CD4-positive, alpha-beta T cell treated with Interleukin-2 at 100 ng/mL for 4 hours (primary cell): ENCODE measurements around the gene MST1R.

ENCODE experiments used
- DNase-seq: peaks from one replicate; pipeline ENCODE4 v3.0.0-alpha.2; 2020; ENCODE audit warnings: low spot score

MST1R gene

DNA sequence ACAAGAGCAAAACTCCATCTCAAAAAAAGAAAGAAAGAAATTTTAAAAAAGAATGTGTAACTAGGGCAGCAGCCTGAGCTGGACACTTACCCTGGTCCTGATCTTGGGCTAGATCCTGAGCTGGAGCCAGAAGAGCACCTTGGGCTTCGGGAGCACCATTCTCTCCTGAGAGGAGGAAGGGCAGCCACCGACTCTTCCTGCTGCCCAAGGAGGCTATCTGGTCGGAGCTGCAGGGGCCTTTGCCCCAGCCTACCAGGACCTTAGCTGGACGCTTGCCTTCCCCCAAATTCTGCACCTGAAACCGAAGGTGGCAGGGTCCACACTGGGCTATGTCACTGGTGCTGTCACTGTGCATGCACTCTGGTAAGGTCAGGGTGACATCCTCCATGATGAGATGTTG lies 27.1 kb downstream of the MST1R start:
- DNase-seq = no peak

DNA sequence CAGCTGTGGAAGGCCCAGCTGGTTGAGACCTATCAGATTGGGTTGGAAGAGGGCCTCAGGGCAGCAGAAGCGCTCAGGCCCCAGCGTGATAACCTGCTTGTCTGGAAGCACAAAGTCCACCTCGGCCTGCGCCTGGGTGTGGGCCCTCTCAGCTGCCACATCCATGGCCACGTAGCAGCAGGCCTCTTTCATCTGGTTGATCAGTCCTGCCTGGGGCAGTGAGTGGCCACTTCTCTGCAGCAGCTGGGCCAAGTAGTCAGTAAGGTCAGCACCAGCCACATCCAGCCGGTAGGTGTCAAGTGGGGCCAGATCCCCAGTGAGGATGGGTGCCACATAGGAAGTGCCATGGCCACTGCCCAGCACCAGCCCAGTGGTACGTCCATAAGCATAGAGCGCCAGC lies 30.1 kb downstream of the MST1R start:
- no peak for DNase-seq

DNA sequence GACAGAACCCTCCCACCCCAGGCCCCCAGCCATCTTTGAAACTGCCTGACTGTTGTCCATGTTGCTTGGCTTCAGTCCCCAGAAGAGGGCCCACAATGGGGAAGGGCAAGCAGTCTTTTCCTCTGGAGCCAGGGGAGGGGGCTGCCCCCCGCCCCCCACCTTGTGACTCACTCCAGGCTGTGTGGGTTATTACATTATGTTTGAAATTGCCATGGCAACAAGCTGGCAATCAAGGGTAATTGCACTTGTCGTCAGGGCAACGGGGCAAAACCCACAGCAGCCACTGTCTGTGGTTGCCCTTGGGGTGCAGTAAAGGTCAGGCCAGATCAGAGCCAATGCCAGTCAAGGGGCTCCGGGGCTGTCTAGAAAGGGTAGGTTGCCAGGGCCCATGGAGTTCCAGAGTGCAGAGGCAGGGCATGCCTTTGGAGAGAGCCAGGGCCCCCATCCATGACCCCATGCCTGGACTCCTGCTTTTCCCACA lies 30.8 kb downstream of the MST1R start:
- DNase-seq = peak; percentile 53

DNA sequence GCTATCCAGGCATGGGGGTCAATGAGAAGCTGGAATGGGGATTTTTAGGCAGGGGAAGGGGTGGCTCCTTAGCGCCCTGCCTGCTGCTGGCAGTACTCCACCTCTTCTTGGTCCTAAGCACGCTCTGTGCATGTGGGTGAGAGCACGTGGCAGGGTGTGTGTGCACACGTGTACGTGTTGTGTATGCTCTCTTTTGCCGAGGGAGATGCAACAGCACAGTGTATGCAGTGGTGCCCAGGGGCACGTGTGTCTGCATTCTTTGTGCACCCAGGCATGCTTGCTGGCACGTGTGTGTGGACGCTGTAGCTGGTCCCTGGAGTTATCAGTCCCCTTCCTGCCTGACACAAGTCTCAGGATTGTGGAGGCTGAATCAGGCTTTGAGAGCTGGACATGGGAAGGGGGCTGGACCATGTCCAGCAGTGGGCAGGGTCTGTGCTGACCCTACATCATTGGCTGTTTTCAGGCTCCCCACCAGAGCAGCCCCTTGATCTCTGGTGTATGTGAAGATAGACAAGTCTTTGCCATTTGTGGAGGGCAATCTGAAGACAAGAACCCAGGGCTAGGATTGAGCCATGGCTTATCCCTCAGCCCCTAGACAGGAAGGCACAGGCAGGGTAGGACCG lies 32.0 kb downstream of the MST1R start:
- DNase-seq = no peak

DNA sequence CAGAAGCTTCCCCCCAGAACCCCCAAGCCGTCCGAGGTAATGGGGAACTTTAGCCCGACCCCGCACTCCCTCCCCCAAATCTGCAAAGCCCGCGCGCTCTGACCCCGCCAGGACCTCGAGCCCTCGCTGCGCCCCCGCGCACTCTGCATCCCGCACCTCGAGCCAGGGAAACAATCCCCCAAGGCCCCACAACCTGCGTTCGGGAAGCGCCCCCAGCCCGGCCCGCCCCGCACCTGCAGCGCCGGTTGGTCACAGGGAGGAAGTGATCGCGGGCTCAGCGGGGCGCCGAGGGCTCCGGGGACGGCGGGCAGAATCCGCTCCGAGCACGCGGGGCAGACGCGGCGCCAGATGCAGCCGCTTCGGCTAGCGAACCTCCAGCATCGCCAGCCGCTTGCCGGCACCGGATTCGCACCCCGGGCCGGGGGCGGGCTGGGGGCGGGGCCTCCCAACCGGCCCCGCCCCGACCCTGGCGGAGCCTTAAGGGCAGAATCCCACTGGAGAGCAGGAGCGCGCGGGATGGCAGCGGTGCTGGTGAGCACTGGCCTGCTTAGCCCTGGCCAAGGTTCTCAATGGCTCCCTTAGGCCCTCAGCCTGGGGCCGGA lies 34.0 kb downstream of the MST1R start, which contains the start of gene CAMKV:
TSS of gene CAMKV (minus strand) at position 382 of the 602 bp plus-strand sequence. CDS start 7,518 bp downstream, outside the sequence.
- DNase-seq = peak; percentile 6

DNA sequence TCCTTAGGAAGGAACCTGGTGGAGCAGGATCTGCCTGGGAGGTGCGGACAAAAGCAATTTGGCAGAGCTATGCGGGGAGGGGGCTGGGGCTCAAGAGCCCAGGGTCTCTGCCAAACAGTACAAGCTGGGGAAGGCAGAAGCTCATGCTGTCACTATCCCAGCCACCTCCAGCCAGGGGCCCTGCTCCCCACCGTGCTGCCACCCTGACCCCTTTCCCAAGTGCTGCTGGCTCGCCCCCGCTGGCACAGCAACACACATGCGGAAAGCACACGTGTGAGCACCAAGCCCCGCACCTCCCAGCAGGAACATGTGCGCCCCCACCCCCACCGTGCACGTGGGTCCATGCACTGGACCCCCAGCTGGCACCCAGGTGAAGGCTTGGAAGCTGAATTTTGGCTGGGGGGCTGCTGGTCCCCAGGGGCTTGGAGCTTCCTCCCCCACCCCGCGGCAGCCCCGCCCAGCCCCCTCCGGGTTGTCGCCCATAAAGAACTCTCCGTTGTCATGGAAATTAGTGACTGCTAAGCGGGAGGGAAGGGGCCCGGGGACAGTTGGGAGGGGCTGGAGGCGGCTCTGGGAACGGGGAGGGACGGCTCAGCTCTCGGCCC lies 34.7 kb downstream of the MST1R start:
- no peak for DNase-seq

DNA sequence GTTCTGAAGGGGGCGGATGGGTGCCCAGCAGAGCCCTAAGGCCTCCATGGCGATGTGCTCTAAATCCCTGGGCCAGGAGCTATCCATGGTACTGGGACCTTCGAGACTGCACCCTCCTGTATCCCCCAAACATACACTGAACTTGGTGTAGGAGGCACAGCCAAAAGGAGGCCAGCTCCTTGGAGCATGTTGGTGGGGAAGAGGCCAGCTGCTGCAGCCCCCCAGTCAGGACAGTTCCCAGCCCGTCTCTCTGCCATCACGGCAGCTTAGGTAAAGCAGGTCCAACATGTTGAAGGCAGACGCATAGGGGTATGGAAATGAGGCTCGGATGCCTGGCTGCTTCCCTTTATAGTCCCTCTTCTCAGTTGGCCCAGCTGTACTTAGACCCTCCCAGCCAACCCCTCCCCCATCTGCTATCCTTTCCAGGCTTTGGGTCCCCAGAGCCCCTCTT lies 35.8 kb downstream of the MST1R start:
- no peak for DNase-seq

DNA sequence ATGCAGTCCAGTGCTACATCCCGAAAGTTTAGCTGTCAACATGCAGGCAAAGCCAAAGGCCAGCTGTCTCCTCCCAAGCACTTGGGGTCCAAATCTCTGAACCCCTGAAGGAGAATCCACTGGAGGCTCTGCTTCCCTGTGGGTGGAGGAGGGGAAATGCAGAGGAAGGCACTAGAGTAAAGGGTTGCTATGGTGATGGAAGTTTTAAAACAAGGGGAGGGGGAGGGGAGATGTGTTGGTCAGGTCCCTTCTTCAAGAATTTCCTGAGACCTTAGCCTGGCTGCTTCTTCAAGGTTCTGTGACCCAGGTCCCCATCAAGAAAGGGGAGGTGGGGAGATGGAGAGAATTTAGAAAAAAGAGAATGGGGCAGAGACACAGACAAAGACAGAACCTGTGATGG lies 36.3 kb downstream of the MST1R start:
- no peak for DNase-seq

DNA sequence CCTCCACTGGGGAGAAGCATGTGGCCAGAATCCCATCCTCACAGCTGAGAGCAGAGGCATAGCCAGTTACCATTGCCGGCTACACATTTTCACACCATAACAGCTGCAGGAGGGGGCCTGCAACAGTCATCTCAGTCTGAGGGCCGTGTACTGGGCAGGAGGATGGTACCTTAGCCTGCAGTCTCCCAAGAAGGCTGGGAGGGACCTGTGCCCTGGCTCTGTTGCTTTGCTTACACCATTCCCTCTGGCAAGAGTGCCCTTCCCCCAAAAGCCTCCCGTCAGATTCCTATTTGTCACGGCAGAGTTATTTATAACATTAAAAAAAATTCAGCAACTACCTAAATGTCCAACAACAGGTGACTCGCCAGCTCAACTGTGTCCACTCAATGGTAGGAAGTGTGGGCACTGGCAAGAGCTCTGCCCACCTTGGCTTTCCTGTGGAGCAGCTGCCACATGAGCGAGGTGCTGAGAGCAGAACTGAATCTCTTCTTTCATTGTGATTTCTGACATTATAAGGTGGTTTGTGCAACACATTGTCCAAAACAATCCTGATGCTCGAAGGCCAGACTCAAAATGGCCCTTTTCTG lies 38.4 kb downstream of the MST1R start:
- DNase-seq = no peak

DNA sequence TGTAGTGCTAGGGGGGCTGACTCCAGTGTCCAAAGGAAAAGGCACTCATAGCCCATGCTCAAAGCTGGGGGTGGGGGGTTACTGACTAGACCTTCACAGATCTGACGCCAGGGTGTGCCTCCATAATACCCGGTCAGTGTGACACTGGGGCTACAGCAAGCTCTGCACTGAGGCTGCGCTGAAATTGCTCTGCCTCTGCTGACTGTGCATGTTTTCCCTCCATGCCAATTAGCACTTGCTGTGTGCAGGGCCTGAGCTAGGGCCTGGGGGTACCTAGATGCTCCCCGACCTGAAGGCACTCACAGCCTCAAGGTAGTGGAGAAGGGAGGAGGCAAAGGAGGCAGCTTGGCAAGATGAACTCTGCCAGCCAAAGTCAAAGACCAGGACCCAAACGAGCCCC lies 39.2 kb downstream of the MST1R start:
- no peak for DNase-seq

DNA sequence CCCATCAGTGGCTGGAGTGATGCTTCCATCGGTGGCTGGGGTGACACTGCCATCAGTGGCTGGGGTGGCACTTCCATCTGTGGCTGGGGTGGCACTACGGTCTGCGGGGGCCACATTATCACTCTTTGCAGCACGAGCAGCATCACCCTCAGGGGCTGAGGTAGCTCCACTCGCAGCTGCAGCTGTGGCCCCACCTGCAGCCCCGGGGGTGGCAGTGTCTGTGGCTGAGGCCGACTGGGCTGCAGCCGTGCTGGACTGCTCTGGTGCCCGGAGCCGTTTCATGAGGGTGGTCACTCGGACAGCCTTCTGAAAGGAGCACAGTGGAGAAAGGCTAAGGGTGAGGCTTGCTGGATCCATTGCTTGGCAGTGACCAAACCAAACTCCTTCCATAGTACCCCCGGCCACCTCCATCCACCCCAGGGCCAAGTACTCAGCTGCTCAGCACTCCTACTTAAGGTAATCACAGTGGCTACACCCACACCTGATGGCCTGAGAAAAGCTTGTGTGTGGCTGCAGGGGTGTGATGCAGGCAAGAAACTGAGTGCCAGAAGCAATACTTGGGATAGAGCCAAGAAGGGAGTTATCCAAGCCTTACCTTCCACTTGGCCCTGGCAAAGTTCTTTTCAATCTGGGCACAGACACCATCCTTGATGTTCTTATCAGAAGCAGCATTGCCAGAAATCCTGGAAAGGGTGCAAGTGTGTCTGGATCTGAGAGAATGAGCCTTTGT lies 43.9 kb downstream of the MST1R start:
- no peak for DNase-seq

DNA sequence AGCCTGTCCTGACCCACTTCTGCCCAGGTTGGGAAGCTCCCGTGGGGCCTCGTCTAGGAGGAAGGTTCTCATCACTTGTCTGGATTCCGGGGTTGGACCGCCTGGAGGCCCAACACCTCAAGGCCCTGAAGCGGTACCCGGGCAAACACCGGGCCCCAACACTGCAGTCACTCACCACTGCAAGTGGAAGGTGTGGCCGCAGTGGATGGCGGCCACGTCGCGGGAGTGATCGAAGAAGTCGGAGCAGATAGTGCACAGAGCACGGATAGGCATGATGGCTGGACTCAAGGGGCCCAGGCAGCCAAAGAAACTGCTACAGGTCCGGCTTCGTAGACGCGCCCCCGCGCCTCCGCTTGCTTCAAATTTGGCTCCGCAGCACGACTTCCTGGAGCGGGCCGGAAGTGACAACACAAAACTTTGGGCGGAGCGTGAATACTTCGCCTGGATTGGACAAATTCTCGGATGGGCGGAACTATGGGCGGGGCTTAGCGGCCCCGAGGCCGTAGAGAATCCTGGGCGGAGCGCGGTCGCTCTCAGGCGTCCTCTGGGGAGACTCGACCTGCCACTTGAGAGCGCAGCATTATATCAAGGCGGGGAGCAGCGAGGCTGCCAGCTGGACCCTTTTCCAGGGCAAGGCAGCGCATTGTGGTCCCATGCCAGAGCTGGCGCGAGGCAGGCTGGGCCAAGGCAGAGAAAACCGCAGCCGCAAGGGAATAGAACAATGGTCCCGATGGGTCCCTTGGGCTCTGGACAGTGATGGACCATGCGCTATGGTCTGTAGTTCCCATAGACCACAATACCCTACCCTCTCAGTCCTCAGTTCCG lies 47.3 kb downstream of the MST1R start, which contains the start of gene TRAIP:
TSS of gene TRAIP (minus strand) at position 384 of the 825 bp plus-strand sequence. CDS start at position 273, 111 bp downstream.
- DNase-seq = peak; percentile 95

DNA sequence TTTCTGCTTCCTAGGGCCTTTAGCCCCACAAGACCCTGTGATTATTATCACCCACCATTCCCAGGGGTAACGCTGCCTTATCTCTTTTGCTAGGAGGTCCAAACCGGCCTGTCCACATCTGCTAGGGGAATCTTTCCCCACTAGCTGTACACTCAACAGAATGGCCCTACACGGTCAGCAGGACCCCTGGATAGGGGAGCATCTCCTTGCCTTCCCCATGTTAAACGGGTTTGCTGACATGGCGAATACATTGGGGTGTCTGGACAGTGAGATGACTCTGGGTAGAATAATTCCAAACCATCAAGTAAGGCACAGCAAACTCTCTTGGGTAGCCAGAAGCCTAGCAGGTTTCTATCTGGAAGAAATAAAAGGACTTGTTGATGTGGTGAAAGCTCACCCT lies 48.0 kb downstream of the MST1R start:
- no peak for DNase-seq

DNA sequence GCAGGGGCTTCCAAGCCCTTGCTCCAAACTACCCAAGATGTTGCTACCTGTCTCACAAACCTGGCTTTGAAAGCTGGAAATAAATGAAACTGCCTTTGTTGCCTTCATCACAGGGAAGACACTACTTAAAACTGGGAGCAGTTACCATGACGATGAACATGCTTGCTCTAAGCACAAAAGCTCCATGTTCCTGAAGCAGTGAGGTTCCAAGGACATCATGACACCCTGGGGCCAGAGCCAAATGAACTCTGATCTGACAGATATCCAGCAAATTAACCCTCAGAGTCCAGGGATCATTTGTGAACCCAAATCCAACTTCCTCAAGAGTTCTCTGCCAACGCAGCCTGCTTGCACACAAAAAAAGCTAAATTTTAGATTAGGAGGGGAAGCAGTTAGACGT lies 58.0 kb downstream of the MST1R start:
- DNase-seq = no peak

DNA sequence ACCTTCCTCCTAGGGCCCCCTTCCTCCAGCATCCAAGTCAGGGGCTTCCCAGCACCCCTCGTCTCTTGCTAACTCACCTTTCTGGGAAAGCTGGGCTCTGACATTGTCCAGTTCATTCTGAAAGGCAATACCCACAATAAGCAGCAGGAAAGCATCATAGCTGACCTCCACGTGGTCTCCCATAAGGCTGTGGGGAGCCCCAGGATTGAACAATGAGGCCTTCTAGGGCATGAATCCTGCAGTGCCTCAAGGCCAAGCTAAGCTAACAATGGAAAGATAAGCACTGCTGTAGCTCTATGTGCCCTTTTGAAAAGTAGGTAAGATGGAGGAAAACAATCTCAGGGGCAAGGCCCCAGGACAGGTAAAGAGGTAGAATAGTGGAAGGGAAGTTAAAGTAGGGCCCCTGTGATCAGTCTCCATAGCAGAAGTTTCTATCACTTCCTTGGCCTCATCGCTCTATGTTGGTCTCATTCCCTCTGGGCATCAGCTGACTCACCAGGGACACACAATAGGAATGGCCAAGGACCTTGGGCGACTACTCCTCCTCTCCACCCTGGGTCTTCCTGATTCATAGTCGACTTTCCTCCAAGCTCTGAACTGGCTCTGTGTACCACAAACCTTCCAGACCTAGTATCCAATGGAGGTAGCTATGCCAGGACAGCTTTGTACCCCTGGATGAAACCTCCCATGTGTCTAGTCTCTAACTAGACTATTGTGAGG lies 59.0 kb downstream of the MST1R start:
- DNase-seq = no peak

DNA sequence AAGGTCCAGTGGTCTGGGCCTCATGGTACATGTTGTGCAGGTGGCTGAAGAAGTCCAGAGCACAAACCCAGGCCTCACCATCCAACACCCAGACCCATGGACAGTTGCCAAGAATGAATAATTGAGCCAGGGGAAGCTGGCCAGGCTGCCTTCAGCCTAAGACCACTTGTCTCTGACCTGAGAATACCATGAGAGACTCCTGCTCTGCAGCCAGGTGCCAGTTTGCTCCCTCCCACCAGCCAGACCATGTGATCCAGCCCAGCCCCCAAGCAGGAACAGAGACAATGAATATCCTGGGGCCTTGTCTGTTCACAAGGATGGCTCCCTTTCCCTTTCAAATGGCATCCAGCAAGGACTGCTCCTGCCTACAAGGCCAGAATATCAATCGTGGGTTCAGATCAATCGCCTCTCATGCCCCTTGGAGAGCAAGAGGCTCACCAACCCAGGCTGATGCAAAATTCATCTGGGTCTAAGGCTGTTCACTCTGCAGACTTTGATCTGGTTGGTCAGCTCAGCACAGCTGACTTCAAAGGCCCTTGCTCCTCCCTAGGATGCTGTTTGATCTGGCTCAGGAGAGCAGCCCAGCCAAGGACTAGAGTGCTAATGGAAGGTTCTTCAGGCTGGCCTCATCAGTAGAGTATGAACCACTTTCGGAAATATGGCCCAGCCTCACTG lies 60.7 kb downstream of the MST1R start:
- DNase-seq = no peak

DNA sequence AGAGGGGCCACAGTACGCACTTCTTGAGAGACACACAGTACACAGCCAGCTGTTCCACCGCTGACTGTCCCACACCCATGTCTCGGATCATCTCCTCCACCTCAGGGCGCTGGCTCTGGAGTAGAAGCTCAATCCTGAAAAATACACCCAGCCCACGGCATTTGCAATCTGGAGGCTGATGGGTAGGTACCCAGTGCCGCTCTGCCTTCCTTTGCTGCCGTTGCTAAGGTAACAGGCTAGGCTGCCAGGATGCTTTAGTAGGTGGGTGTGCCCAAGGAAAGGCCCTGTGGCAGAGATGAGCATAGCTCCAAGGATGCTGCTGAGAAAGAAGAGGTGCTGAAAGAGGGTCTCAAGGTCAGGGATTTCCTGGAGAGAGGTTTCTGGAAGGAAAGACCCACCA lies 61.9 kb downstream of the MST1R start:
- no peak for DNase-seq

DNA sequence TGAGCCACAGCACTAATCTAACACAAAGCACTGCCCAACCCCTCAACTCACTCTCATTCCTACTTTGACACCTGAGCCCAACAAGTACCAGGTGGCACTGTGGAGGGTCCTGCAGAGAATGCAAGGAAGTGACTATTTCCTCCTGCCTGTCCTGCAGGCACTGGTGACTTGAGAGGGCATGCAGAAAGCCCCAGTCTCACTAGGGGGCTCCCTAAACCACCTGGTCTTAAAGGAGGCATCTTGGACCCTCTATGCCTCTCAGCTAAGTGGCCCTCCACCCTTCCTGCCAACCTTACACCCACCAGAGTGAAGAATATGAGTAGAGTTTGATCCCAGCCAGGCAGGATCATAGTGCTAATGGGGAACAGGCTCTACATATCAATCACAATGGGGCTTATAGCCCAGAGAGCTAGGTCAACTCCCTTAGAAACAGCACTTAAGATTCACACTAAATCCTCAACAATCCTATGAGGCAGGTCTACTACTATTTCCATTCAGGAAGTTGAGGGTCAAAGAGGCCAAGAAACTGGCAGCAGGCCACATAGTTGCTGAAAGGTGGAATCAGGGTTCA lies 62.5 kb downstream of the MST1R start:
- no peak for DNase-seq

DNA sequence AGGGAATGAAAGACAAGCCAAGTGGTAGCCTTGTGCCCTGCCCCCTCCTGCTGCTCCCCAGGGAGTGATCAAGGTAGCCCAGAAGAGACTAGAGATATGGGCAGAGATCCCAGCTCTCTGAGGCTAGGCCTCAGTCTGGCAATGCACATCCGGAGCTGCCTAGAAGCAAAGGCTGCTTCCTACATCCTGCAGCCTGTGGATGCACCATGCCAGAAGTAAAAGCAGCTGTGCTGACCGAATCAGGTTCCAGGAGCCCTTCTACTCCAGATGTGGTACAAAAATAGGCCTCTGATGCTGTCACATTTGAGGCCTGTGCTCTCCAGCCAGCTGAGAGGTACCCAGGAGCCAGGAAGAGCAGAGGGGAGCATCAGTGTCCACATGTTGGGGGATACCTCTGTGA lies 63.3 kb downstream of the MST1R start:
- DNase-seq = no peak
